Measurements from ENCODE around the gene KIAA1755. TPM values are rescaled to one million over a fixed set of nuclear protein-coding genes. Genes with fewer than 3 reads are reported as not detected.

The KIAA1755 gene
- total RNA-seq, 1 donor from 2014 or later: 0.22 TPM

- H3K27ac ChIP-seq: no peak overlapping the region
- no peaks in the 10 kb centered on the region for H3K27me3 ChIP-seq
- peaks cover 4% of the 10 kb centered on the region for H3K27me3 Mint-ChIP-seq (ENCODE audit: insufficient read depth, low read depth)
- no peak overlapping the region for H3K4me3 ChIP-seq
- H3K4me1 ChIP-seq: peaks cover 17% of the 10 kb centered on the region
- H3K9ac ChIP-seq: no peak overlapping the region
- no peaks in the 10 kb centered on the region for H4K20me1 ChIP-seq (ENCODE audit: low read depth)
- H3K27ac Mint-ChIP-seq: no peak overlapping the region
- DNase-seq (ENCODE audit: low spot score): no peak
- no peaks in the 10 kb centered on the region for H3K9me3 ChIP-seq (ENCODE audit: low read depth)
- H3K36me3 Mint-ChIP-seq: no peaks in the 10 kb centered on the region
- no peaks in the 10 kb centered on the region for H3F3A ChIP-seq (ENCODE audit: low read depth)
- no peaks in the 10 kb centered on the region for H3K36me3 ChIP-seq
- TF ChIP-seq EZH2phosphoT487 (IDR thresholded peaks at IDR 0.05) (no peak), EZH2 (IDR thresholded peaks at IDR 0.05) (no peak), CTCF (IDR thresholded peaks at IDR 0.05) (no peak)
- H3K4me1 Mint-ChIP-seq: peaks cover 30% of the 10 kb centered on the region
- H3K4me3 Mint-ChIP-seq: no peak overlapping the region
- H3K9me3 Mint-ChIP-seq: peaks cover 2% of the 10 kb centered on the region
- no peaks in the 10 kb centered on the region for H3K79me2 ChIP-seq (ENCODE audit: low read depth)
- peak overlapping the region; percentile 90 for H2AFZ ChIP-seq (replicated peaks)
- no peak overlapping the region for H3K4me2 ChIP-seq
These were observed 33.6 kb upstream of the KIAA1755 start for GRCh38 chr20:38294076-38294591.

- Histone ChIP-seq H3K9ac (no peak overlapping the region), H3K4me3 (no peak overlapping the region), H3K9me3 (ENCODE audit: low read depth) (no peaks in the 10 kb centered on the region), H3K36me3 (no peaks in the 10 kb centered on the region), H3K27ac (no peak overlapping the region), H2AFZ (replicated peaks) (peak overlapping the region; percentile 90), H3F3A (ENCODE audit: low read depth) (no peaks in the 10 kb centered on the region), H3K4me2 (peak overlapping the region; percentile 26), H3K27me3 (no peaks in the 10 kb centered on the region), H4K20me1 (ENCODE audit: low read depth) (no peaks in the 10 kb centered on the region), H3K79me2 (ENCODE audit: low read depth) (no peaks in the 10 kb centered on the region), H3K4me1 (peaks cover 11% of the 10 kb centered on the region)
- Mint-ChIP-seq H3K36me3 (no peaks in the 10 kb centered on the region), H3K4me1 (peaks cover 26% of the 10 kb centered on the region), H3K9me3 (peaks cover 2% of the 10 kb centered on the region), H3K27ac (no peak overlapping the region), H3K27me3 (ENCODE audit: insufficient read depth, low read depth) (peaks cover 4% of the 10 kb centered on the region), H3K4me3 (no peak overlapping the region)
- TF ChIP-seq EZH2 (IDR thresholded peaks at IDR 0.05) (no peak), EZH2phosphoT487 (IDR thresholded peaks at IDR 0.05) (no peak), CTCF (IDR thresholded peaks at IDR 0.05) (no peak)
- DNase-seq (ENCODE audit: low spot score): peak; percentile 65
These were observed 33.0 kb upstream of the KIAA1755 start for GRCh38 chr20:38293491-38294065.

- peaks cover 14% of the 10 kb centered on the region for H3K4me1 ChIP-seq
- H3K9me3 Mint-ChIP-seq: peaks cover 2% of the 10 kb centered on the region
These were observed 31.4 kb upstream of the KIAA1755 start for GRCh38 chr20:38291966-38292365.

More at GRCh38 chr20:38291966-38292365, 31.4 kb upstream of the KIAA1755 start:
- H3K9ac ChIP-seq: no peak overlapping the region
- no peaks in the 10 kb centered on the region for H3K79me2 ChIP-seq (ENCODE audit: low read depth)
- H3K9me3 ChIP-seq (ENCODE audit: low read depth): no peaks in the 10 kb centered on the region
- no peak for TF ChIP-seq EZH2 (IDR thresholded peaks at IDR 0.05)
- TF ChIP-seq EZH2phosphoT487 (IDR thresholded peaks at IDR 0.05): no peak
- TF ChIP-seq CTCF (IDR thresholded peaks at IDR 0.05): no peak
- DNase-seq (ENCODE audit: low spot score): no peak
- no peak overlapping the region for H2AFZ ChIP-seq (replicated peaks)
- Mint-ChIP-seq H3K4me1 (peaks cover 36% of the 10 kb centered on the region), H3K27me3 (ENCODE audit: insufficient read depth, low read depth) (peaks cover 6% of the 10 kb centered on the region), H3K27ac (no peak overlapping the region), H3K4me3 (peak overlapping the region; percentile 44), H3K36me3 (no peaks in the 10 kb centered on the region)
- no peaks in the 10 kb centered on the region for H4K20me1 ChIP-seq (ENCODE audit: low read depth)
- H3F3A ChIP-seq (ENCODE audit: low read depth): no peaks in the 10 kb centered on the region
- H3K36me3 ChIP-seq: no peaks in the 10 kb centered on the region
- H3K4me3 ChIP-seq: no peak overlapping the region
- H3K27ac ChIP-seq: no peak overlapping the region
- no peaks in the 10 kb centered on the region for H3K27me3 ChIP-seq
- H3K4me2 ChIP-seq: no peak overlapping the region

All from neural progenitor cell (in vitro differentiated cells).